Measurements from ENCODE around the gene BAIAP2L2.

BAIAP2L2 gene

GRCh38 chr22:38132794-38133193 lies 22.3 kb upstream of the BAIAP2L2 start:
- no peak for TF ChIP-seq CTCF (IDR thresholded peaks at IDR 0.05)

- no peak for TF ChIP-seq CTCF (IDR thresholded peaks at IDR 0.05)
These were observed 21.7 kb upstream of the BAIAP2L2 start for GRCh38 chr22:38132136-38132535.

- no peak for TF ChIP-seq CTCF (IDR thresholded peaks at IDR 0.05)
These were observed 20.9 kb upstream of the BAIAP2L2 start for GRCh38 chr22:38131399-38131798.

GRCh38 chr22:38129856-38130255 lies 19.4 kb upstream of the BAIAP2L2 start:
- TF ChIP-seq CTCF (IDR thresholded peaks at IDR 0.05) = no peak

GRCh38 chr22:38129021-38129420 lies 18.5 kb upstream of the BAIAP2L2 start:
- no peak for TF ChIP-seq CTCF (IDR thresholded peaks at IDR 0.05)

GRCh38 chr22:38127869-38128268 lies 17.4 kb upstream of the BAIAP2L2 start:
- no peak for TF ChIP-seq CTCF (IDR thresholded peaks at IDR 0.05)

- no peak for TF ChIP-seq CTCF (IDR thresholded peaks at IDR 0.05)
These were observed 16.6 kb upstream of the BAIAP2L2 start for GRCh38 chr22:38126928-38127668.

GRCh38 chr22:38125751-38126201 lies 15.3 kb upstream of the BAIAP2L2 start:
- no peak for TF ChIP-seq CTCF (IDR thresholded peaks at IDR 0.05)

Data from LNCAP (cell line).